GM19463 (cell line): ENCODE results near the gene GALNT14.
"Not testable (repeated sequence)": the region's sequence is repeated elsewhere in the genome, so short reads cannot be mapped to it uniquely, and the experiment has no call there.

Experiments
- ATAC-seq: cut with Tn5 transposase; IDR thresholded peaks from one replicate; pipeline ENCODE4 v1.9.1; 2021; ENCODE audit warnings: mild to moderate bottlenecking, moderate library complexity; ENCODE audit not compliant: unreplicated experiment

GALNT14 gene

DNA sequence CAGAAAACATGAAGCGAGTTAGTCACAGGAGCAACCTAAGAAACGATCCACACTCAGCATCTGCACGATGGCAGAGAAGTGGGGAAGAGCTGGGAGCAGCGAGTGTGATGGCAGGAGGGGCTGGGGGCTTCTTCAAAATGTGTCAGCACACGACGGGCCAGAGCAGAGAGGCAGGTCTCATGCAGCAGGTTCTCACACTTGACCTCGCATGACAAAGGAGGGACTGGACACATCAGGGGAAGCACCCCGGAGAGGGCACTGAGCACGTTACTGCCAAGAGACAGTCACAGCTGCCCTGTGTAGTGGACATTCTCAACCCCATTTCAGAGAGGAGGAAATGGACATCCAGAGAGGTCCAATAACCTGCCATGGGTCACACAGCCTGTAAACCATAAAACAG lies 226.9 kb downstream of the GALNT14 start:
- no peak for ATAC-seq

GRCh38 chr2:30910686-30911085 lies 227.6 kb downstream of the GALNT14 start:
- ATAC-seq, result no peak

DNA sequence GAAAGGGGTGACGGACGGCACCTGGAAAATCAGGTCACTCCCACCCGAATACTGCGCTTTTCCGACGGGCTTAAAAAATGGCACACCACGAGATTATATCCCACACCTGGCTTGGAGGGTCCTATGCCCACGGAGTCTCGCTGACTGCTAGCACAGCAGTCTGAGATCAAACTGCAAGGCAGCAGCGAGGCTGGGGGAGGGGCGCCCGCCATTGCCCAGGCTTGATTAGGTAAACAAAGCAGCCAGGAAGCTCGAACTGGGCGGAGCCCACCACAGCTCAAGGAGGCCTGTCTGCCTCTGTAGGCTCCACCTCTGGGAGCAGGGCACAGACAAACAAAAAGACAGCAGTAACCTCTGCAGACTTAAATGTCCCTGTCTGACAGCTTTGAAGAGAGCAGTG lies 233.8 kb downstream of the GALNT14 start:
- ATAC-seq, result not testable (repeated sequence)

- no peak for ATAC-seq
These were observed 234.9 kb downstream of the GALNT14 start for GRCh38 chr2:30903326-30903725.

GRCh38 chr2:30900381-30900780 lies 237.9 kb downstream of the GALNT14 start:
- ATAC-seq, result no peak

- no peak for ATAC-seq
These were observed 238.7 kb downstream of the GALNT14 start for GRCh38 chr2:30899516-30900054.

- ATAC-seq, result no peak
These were observed 240.7 kb downstream of the GALNT14 start for GRCh38 chr2:30897539-30897938.

GRCh38 chr2:30894498-30895119 lies 243.6 kb downstream of the GALNT14 start:
- no peak for ATAC-seq

DNA sequence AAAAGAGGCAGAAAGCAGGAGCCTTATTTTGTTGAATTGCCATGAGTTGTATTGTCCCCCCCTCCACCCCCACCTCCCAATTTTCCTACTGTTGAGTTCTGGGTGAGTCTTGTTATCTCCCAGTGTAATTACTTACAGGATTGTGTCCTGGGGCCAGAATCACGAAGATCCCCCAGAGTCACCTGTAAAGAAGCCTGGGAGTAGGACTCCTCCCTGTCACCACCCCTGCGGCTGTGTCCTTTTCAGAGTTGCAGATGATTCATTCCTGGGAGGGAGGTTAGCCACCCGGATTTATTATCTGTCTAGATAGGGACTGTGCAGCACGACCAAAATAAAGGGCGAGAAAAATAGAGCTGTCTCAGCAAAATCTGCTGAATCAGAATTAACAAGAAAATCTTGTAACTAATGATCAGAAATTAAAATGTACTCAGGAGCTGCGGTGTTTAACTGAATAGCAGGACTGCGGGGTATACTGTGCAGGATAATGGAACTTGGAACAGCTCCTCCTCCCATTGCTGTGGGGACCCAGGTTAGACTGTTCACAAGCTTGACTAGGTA lies 249.3 kb downstream of the GALNT14 start:
- no peak for ATAC-seq

DNA sequence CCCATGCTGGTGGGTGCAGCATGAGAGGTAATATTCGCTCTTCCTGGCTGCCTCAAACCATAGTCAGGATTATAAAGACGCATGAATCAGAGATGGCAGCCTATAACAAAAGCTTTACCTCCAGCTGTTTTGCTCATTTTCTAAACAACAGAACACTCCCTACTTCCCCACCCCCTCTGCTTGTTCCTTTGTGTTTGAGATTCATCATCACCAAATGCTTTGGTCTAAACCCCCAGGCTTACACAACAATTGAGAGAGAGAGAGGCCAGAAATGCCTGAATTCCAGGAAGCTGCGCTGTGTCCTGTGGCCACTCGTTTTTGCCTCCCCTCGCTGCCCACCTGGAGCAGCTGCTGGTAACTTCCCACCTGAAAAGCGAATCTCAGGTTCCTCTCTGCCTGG lies 252.2 kb downstream of the GALNT14 start:
- ATAC-seq, result no peak

- ATAC-seq, result no peak
These were observed 254.4 kb downstream of the GALNT14 start for GRCh38 chr2:30883822-30884221.

DNA sequence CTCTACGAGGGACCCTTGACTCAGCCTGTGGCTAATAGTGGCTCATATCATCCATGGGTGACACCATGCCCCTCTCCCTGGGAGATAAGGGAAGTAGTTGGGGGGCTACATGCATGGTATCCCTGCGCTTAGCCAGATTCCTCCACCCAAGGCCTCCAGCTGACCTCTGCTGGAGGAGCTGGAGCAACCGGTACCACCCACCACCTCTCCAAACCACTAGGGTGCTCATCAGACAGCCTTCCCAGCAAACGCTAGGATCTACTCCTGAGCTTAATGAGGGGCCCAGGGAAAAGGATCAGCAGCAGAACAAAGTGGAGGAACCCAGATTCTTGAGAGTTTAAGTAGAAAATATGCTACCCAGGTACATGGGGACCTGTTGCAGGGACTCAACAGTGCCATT lies 255.1 kb downstream of the GALNT14 start:
- ATAC-seq, result no peak

DNA sequence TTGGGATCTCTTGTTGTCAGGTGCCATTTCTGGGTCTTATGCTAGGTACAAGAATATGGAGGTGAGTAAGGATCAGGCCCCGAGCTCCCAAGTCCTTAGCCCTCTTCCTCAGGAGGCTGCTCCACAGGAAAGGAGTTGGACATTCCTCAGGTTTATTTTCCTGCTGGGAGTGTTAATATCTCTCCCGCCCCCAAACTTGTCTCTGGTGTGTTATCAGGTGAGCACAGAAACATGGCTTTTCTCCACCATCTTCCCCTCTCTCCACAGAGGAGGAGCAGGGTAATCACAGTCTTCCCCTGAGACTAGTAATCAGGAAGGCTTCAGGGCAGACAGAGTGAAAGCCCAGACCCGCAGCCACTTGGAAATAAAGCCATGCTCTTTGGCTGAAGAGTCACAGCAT lies 257.7 kb downstream of the GALNT14 start:
- no peak for ATAC-seq

DNA sequence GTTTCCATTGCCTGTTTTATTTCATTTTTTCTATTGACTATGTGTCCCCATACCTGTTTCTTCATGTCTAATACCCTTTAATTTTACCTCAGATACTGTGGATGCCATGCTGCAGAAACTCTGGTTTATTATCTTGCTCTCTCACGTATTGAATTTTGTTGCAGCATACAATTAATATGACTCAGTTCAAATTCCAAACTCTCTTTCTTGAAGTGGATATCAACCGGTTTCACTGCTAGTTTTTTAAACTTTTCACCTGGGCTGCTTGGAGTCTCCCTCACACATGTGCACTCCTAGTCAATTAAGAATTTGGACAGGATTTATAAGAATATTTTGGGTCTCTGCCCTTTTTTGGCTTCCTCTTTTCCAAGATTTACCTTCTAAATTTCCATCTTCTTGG lies 260.4 kb downstream of the GALNT14 start:
- no peak for ATAC-seq

- no peak for ATAC-seq
These were observed 265.4 kb downstream of the GALNT14 start for GRCh38 chr2:30872797-30873196.

DNA sequence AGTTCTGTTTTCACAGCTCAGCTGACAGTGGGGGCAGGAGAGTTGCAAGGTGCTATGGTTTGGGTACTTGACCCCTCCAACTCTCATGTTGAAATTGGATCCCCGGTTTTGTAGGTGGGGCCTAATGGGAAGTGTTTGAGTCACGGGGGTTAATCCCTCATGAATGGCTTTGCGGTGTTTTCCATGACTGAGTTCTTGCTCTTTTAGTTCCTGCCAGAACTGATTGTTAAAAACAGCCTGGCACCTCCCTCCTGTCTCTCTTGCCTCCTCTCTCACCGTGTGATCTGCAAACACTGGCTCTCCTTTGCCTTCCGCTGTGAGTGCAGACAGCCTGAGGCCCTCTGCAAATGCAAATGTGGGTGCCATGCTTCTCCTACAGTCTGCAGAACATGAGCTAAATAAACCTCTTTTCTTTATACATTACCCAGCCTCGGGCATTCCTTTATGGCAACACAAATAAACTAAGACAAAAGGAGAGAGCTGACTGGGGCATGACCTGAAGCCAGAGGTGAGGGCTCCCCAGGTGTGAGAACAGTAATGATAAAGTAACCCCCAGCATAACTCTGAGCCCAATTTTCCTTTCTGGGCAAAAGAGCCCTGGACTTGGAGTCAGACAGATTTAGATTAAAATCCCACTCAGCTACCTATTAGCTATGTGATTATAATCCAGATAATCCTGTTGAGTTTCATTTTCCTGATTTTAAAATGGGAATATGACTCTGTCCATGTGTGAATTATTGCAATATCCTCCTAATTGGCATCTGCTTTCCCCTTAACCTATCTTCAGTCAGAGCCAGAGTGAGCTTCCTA lies 266.1 kb downstream of the GALNT14 start:
- ATAC-seq, result no peak

- ATAC-seq, result no peak
These were observed 266.8 kb downstream of the GALNT14 start for GRCh38 chr2:30871440-30871839.

- ATAC-seq, result no peak
These were observed 268.3 kb downstream of the GALNT14 start for GRCh38 chr2:30869988-30870387.

DNA sequence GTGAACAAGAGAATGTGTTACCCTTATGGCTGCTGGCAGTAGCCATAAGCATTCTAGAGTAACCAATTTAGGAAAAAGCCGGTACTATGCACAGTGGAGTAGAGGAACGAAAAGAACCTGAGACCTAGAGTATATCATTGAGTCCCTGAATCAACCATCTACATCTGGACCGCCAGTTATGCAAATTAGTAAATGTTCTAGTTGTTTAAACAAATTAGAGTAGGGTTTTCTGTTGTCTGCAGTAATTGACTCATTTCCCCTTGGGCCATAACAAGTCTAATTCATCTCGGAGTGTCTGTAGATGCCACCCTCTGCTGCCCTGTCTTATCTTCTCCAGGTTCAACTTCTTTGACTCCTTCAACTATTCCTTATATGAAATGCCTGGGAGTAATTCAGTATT lies 270.9 kb downstream of the GALNT14 start:
- ATAC-seq, result no peak

DNA sequence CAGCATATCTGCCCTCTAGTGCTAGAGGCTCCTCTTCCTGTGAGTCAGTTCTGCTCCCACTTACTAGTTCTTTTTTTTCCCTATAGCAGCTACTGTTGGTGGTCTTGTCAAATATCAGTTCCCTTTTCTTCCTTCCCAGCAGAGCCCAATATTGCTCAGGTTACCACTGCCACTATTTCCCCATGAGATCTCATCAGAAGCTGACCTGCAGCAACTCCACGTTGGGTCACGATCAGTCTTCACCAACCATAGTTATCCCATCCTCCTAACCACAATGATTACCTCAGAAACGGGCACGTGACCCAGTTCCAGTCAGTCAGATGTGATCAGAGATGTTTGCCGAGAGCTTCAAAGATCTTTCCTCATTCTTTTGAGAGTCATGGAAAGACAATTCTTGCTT lies 271.3 kb downstream of the GALNT14 start:
- ATAC-seq, result no peak

DNA sequence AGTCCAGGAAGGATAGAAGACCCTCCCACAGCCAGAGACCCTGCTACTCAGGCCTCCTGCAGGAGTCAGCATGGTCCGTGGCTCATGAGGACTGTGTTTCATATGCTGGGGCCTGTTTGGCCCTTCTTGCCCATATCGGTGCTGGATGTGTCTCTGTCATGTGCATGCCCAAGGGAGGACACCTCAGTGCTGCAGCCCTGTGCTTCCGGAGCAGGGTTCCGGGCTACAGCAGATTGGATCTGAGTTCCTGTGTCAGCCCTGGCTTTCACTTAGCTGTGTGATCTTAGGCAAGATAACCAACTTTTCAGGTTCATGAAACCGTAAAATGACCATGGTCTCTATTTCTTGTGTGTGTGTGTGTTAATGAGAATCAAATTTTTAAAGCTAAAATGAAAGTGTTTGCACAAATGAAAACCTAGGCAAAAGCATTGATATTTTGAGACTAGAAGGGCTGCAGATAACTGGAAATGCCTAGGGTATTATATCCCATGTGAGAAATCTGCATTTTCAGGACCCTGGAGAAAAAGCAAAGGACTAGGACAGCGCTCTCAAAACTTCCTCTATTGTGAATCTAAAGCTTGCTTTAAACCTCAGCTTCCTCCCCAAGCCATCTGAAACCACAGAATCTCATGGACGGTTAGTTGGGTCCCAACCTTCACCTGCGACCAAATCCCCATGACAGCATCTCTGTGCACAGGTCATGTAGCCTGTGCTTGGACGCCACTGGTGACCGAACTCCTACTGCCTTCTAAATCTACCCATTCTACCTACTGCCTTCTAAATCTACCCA lies 272.2 kb downstream of the GALNT14 start:
- no peak for ATAC-seq
